ENCODE measurements around the gene CGB8.
"Not testable (repeated sequence)": the region's sequence is repeated elsewhere in the genome, so short reads cannot be mapped to it uniquely, and the experiment has no call there.

CGB8 gene

GRCh38 chr19:49049011-49049410 lies at the start of gene CGB8:
TSS of gene CGB8 (minus strand) at chr19:49049111. CDS start at chr19:49048739, 372 bp downstream.
- not testable (repeated sequence) for DNase-seq

- peak; percentile 35 to 51 (median 46) for DNase-seq
Measured at GRCh38 chr19:49097453-49098288, 48.8 kb upstream of the CGB8 start.

GRCh38 chr19:49094505-49095482 lies 45.9 kb upstream of the CGB8 start:
- DNase-seq, result no peak

GRCh38 chr19:49092686-49093085 lies 43.8 kb upstream of the CGB8 start:
- no peak for DNase-seq

GRCh38 chr19:49091391-49092038 lies 42.6 kb upstream of the CGB8 start:
- DNase-seq, result no peak

- DNase-seq, result no peak
Measured at GRCh38 chr19:49086296-49086695, 37.4 kb upstream of the CGB8 start.

GRCh38 chr19:49085868-49086232 lies 36.9 kb upstream of the CGB8 start:
- no peak for DNase-seq

- peak; percentile 97 to 99 (median 98) for DNase-seq
Measured at GRCh38 chr19:49085020-49085867, 36.3 kb upstream of the CGB8 start, which contains the start of gene SNRNP70. TSS of gene SNRNP70 (plus strand) at chr19:49085451. CDS start at chr19:49086415, 964 bp downstream.

GRCh38 chr19:49084206-49085019 lies 35.5 kb upstream of the CGB8 start:
- no peak for DNase-seq

- no peak for DNase-seq
Measured at GRCh38 chr19:49081273-49081672, 32.4 kb upstream of the CGB8 start.

GRCh38 chr19:49080392-49080791 lies 31.5 kb upstream of the CGB8 start:
- no peak for DNase-seq

GRCh38 chr19:49074869-49075268 lies 26.0 kb upstream of the CGB8 start:
- DNase-seq, result not testable (repeated sequence)

GRCh38 chr19:49073514-49074378 lies 24.8 kb upstream of the CGB8 start:
- DNase-seq, result no peak

GRCh38 chr19:49071860-49072547 lies 23.1 kb upstream of the CGB8 start:
- DNase-seq, result no peak

GRCh38 chr19:49070416-49070815 lies 21.5 kb upstream of the CGB8 start:
- DNase-seq, result no peak

GRCh38 chr19:49069026-49069425 lies 20.1 kb upstream of the CGB8 start:
- no peak for DNase-seq

- DNase-seq, result no peak
Measured at GRCh38 chr19:49067554-49067953, 18.6 kb upstream of the CGB8 start.

GRCh38 chr19:49065905-49066512 lies 17.1 kb upstream of the CGB8 start:
- no peak for DNase-seq
